Measurements from ENCODE around the gene ZBTB7C.

ZBTB7C gene

DNA sequence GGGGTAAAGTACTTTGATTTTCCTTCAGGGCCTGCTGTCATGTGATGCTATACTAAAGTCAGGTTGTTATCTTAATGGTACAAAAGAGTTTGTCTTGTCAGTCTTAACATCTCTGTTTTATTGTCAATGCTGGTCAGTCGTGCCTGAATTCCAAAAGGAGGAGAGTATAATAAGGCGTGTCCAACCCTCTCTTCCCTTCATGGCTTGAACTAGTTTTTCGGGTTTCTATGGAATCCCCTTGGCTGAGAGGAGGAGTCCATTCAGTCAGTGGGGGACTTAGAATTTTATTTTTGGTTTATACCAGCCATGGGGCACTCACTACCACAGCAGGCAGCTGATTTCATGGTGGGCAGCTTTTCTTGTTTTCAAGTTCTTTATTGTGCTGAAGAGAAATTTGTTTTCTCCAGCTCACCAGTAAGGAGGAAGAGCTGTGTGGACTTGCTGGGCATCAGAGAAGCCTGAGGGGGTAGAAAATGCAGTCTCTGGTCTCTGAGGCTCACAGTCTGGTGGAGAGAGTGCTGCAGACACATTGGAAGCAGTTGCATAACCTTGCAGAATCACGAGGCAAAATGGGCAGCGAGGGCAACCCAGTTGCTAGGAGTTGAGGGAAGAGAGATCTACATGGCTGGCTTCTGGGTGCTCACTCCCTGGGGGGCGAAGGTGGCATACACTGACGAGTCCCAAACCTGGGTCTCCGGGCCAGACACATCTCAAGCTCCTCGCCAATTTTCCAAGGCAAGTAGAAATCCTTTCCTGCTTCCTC is 193.1 kb downstream of the ZBTB7C start:
- TF ChIP-seq, protein P1, sequence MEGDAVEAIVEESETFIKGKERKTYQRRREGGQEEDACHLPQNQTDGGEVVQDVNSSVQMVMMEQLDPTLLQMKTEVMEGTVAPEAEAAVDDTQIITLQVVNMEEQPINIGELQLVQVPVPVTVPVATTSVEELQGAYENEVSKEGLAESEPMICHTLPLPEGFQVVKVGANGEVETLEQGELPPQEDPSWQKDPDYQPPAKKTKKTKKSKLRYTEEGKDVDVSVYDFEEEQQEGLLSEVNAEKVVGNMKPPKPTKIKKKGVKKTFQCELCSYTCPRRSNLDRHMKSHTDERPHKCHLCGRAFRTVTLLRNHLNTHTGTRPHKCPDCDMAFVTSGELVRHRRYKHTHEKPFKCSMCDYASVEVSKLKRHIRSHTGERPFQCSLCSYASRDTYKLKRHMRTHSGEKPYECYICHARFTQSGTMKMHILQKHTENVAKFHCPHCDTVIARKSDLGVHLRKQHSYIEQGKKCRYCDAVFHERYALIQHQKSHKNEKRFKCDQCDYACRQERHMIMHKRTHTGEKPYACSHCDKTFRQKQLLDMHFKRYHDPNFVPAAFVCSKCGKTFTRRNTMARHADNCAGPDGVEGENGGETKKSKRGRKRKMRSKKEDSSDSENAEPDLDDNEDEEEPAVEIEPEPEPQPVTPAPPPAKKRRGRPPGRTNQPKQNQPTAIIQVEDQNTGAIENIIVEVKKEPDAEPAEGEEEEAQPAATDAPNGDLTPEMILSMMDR (conservative IDR thresholded peaks at IDR 0.05; ENCODE audit: low read length): no peak
- no peak overlapping the region for H3K4me3 ChIP-seq (ENCODE audit: low read length)
- DNase-seq (ENCODE audit: low read depth): no peak

DNA sequence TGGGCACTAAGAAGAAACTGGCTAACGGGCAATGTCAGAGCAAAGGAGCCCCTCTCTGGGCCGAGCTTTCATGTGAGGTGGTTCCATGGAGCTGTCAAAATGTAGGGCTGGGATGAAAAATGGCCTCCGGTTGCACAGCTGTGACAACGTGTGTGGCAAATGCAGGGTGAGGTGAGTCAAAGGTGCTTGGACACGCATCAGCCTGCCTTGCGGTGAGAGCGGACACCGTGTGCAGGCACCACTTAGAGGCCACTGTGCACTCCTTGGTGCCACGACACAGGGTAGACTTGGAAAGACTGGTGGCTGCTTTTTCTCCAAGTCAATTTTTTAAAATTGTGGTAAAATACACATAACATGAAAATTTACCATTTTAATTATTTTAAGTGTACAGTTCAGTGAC is 195.4 kb downstream of the ZBTB7C start:
- no peak overlapping the region for H3K4me3 ChIP-seq (ENCODE audit: low read length)
- TF ChIP-seq, protein P1 (conservative IDR thresholded peaks at IDR 0.05; ENCODE audit: low read length): no peak
- DNase-seq (ENCODE audit: low read depth): no peak

DNA sequence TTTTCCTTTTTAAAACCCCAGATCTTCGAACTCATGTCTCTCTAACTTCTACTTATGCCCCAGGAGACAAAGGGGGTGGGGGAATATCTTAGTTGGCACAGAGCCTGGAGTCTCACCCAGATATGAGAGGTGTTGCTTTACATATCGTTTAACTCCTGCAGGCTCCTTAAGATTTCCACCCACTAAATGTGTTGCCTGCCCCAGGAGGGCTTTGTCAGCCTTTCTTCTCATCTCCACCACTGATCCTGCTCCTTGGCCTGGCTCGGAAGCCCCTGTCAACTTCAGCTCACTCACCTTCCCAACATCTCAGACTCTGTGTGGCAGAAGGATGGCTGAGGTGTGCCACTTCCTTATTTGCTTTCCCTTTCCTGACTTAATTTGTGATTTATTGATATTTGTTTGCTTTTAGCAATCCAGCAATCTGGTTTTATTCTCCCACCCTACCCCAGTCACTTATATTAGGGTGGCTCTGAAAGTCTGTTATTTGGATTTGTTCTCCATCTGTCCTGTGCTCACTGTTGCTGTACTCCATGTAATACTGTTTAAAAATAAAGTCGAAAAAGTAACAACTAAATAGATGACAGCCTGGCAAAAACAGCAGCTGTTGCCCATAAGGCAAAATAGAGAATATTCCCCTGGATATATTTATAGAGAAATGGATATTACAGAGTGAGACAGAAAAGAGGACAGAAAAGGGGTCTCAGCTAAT is 200.6 kb downstream of the ZBTB7C start:
- TF ChIP-seq, protein P1 (conservative IDR thresholded peaks at IDR 0.05; ENCODE audit: low read length): no peak

DNA sequence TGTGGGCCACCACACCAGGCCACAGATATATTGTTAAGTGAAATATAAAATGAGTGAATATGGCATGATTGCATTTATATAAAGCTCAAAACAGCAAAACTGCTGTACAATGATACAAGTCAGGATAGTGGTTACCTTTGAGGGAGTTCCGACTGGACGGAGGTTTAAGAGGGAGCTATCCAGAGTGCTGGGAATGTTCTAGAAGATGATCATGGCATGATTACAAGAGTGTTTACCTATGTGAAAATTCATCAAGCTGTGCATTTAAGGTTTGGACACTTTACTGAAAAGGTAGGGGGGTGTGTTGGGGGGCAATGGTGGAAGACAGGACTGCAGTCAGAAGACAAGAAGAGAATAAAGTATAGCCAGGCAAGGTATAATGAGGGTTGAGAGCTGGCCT is 201.4 kb downstream of the ZBTB7C start:
- H3K4me3 ChIP-seq (ENCODE audit: low read length): no peak overlapping the region
- no peak for DNase-seq (ENCODE audit: low read depth)
- TF ChIP-seq, protein P1 (conservative IDR thresholded peaks at IDR 0.05; ENCODE audit: low read length): no peak

More for the DNA sequence above, 200.6 kb downstream of the ZBTB7C start:
- H3K4me3 ChIP-seq (ENCODE audit: low read length): no peak overlapping the region
- no peak for DNase-seq (ENCODE audit: low read depth)

DNA sequence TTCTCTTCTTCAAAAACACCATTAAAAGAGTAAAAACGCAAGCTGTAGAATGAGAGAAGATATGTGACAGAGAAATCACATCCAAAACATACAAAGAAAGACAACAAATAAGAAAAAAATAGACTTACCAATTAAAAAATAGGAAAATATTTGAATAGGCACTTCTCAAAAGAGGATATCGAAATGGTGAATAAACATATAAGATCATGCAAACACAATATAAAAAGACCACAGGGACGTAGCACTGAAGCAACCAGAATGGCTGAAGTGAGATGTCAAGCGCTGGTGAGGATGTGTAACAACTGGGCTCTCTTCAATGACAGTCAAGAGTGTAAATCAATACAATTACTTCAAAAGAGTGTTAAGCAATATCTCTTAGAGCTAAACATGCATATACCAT is 202.3 kb downstream of the ZBTB7C start:
- TF ChIP-seq, protein P1 (conservative IDR thresholded peaks at IDR 0.05; ENCODE audit: low read length): no peak
- H3K4me3 ChIP-seq (ENCODE audit: low read length): no peak overlapping the region
- DNase-seq (ENCODE audit: low read depth): no peak

DNA sequence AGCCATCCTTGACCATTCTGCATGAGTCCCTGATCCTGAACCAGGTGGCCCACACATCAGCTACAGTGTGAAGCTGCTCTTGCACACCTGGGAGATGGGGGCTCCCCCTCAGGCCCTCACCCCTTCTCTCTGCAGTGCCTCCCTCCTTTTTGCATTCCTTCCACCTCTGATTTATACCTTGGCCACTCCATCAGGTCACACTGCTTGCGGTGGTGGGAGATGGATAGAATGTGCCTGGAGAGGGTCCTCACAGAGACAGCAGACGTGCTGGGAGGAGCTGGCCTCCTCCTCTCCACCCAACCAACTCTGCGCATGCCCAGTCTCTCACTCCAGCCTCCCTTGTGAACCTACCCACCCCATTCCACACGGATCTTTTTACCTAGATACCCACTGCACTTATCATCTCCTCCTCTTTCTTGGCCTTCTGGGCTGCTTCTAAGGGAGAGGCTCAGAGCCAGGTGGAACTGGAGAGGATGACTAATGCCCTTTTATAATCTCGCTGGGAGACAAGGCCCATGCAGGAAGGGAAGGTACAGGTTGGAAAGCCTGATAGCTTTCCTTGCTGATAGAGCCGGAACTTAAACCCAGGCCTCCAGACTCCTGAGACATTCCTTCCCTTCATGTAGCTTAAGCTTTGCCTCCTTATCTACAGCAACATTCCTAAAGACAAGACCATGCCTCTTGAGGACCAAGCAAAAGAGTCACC is 205.1 kb downstream of the ZBTB7C start:
- TF ChIP-seq, protein P1 (conservative IDR thresholded peaks at IDR 0.05; ENCODE audit: low read length): no peak
- no peak for DNase-seq (ENCODE audit: low read depth)
- H3K4me3 ChIP-seq (ENCODE audit: low read length): no peak overlapping the region

Data from AG10803 (cell line).